DND-41 (cell line): ENCODE measurements around the gene CTNNBL1.

Source experiments
- CTCF ChIP-seq: IDR thresholded peaks from 2 replicates; pipeline ENCODE4 v1.5.1; 2012; ENCODE audit warnings: borderline replicate concordance, low read length, moderate library complexity, mild to moderate bottlenecking; ENCODE audit not compliant: poor library complexity, severe bottlenecking; ENCODE audit errors: extremely low read depth
- EZH2 ChIP-seq: IDR thresholded peaks from 3 replicates; pipeline ENCODE4 v1.6.1; 2012; ENCODE audit warnings: borderline replicate concordance, low read depth, mild to moderate bottlenecking, moderate library complexity, low read length, inconsistent platforms; ENCODE audit not compliant: severe bottlenecking

GRCh38 chr20:37777988-37778659, 84.3 kb downstream of the CTNNBL1 start:
- TF ChIP-seq CTCF (no peak), EZH2 (no peak)
